H1 (cell line): ENCODE data around the gene UBAC1. TPM values are rescaled to one million over a fixed set of nuclear protein-coding genes. Genes with fewer than 3 reads are reported as not detected.

Source experiments
- CTCF ChIA-PET: fragments of 300-600 bp; sonication (Branson Sonifier 250); formaldehyde crosslinking; loops from one replicate; lab custom pipeline; 2021; ENCODE audit not compliant: partially characterized antibody; lab: Charles Lee
- POLR2A ChIA-PET: fragments of 300-600 bp; sonication (Branson Sonifier 250); formaldehyde crosslinking; loops from one replicate; lab custom pipeline; 2021; ENCODE audit warnings: inconsistent platforms; ENCODE audit not compliant: partially characterized antibody; lab: Charles Lee
- DNase-seq, 2 experiments: peaks; one replicate each; pipeline versions ENCODE4 v3.0.0 to v3.0.0-alpha.2; 2010 to 2022; ENCODE audit warnings: low spot score in 2 of 2, low read depth in 1 of 2, mixed read lengths in 1 of 2
- FAIRE-seq: peaks from 2 replicates; lab custom pipeline; 2011; peaks lifted over from hg19 to GRCh38; lab: Jason Lieb, UNC
- H2AFZ ChIP-seq: 2 replicates; pipeline ENCODE4 v1.8.1; 2012; ENCODE audit warnings: low read length, inconsistent platforms
- H2AK5ac ChIP-seq: 2 replicates; pipeline ENCODE4 v1.6.1; 2013; ENCODE audit warnings: low read depth, low read length
- H2BK120ac ChIP-seq: replicated peaks from 2 replicates; pipeline ENCODE3; 2013; ENCODE audit warnings: low read depth, low read length, inconsistent platforms
- H2BK12ac ChIP-seq: 2 replicates; pipeline ENCODE4 v1.6.1; 2013; ENCODE audit warnings: low read depth, low read length
- H2BK15ac ChIP-seq: 2 replicates; pipeline ENCODE4 v1.6.1; 2013; ENCODE audit warnings: low read length
- H2BK20ac ChIP-seq: 2 replicates; pipeline ENCODE4 v1.6.1; 2013; ENCODE audit warnings: low read length
- H2BK5ac ChIP-seq: 2 replicates; pipeline ENCODE4 v1.6.1; 2013; ENCODE audit warnings: low read depth, low read length
- H3K14ac ChIP-seq: 2 replicates; pipeline ENCODE4 v1.6.1; 2013; ENCODE audit warnings: inconsistent platforms; ENCODE audit not compliant: insufficient read length
- H3K18ac ChIP-seq: 2 replicates; pipeline ENCODE4 v1.6.1; 2013; ENCODE audit warnings: low read length; ENCODE audit errors: extremely low read depth
- H3K23ac ChIP-seq: 2 replicates; pipeline ENCODE4 v1.6.1; 2013; ENCODE audit warnings: inconsistent platforms; ENCODE audit not compliant: insufficient read length
- H3K23me2 ChIP-seq: 2 replicates; pipeline ENCODE4 v1.6.1; 2013; ENCODE audit warnings: low read depth, low read length
- H3K27ac ChIP-seq: 2 replicates; pipeline ENCODE4 v1.6.1; 2011; ENCODE audit warnings: low read depth, low read length, inconsistent platforms
- H3K27me3 ChIP-seq, 4 experiments: replicated peaks in 1 of 4; 1 replicate in 1 of 4; 2 replicates in 3 of 4; pipeline versions ENCODE4 v1.6.1 to v1.8.1; 2011 to 2013; ENCODE audit warnings: low read length in 3 of 4, mild to moderate bottlenecking in 3 of 4, inconsistent platforms in 2 of 4, mixed read lengths in 2 of 4, moderate library complexity in 1 of 4; ENCODE audit not compliant: control insufficient read depth in 3 of 4, insufficient read depth in 3 of 4; ENCODE audit errors: extremely low read depth in 1 of 4
- H3K36me3 ChIP-seq, 4 experiments: 2 replicates each; pipeline versions ENCODE4 v1.6.1 to v1.8.1; 2011 to 2013; ENCODE audit warnings: mild to moderate bottlenecking in 4 of 4, low read length in 3 of 4, moderate library complexity in 2 of 4, control low read depth in 1 of 4, inconsistent platforms in 1 of 4; ENCODE audit not compliant: insufficient read depth in 4 of 4, control insufficient read depth in 2 of 4
- H3K4ac ChIP-seq: replicated peaks from 2 replicates; pipeline ENCODE3; 2013; ENCODE audit warnings: low read length, low read depth, mixed read lengths, inconsistent platforms; ENCODE audit not compliant: insufficient read length
- H3K4me1 ChIP-seq, 4 experiments: replicated peaks in 1 of 4; 1 replicate in 1 of 4; 2 replicates in 3 of 4; pipeline versions ENCODE4 v1.6.1 to v1.8.1; 2011 to 2013; ENCODE audit warnings: low read length in 3 of 4, inconsistent platforms in 2 of 4, mixed read lengths in 1 of 4; ENCODE audit not compliant: insufficient read depth in 4 of 4, control insufficient read depth in 3 of 4
- H3K4me2 ChIP-seq, 2 experiments: 2 replicates each; pipeline versions ENCODE4 v1.6.1 to v1.8.1; 2011 to 2013; ENCODE audit warnings: low read depth in 2 of 2, low read length in 2 of 2, control low read depth in 1 of 2, inconsistent platforms in 1 of 2, mild to moderate bottlenecking in 1 of 2; ENCODE audit not compliant: insufficient read depth in 1 of 2
- H3K4me3 ChIP-seq, 4 experiments: fragments of 200-600, 300-600 bp in 1 of 4; sonication (generic), shearing (Covaris generic), sonication (Bioruptor Twin) in 1 of 4; 2 replicates each; pipeline versions ENCODE4 v1.5.1 to v1.8.1; 2011 to 2016; ENCODE audit warnings: low read length in 4 of 4, low read depth in 3 of 4, control low read depth in 2 of 4, inconsistent platforms in 2 of 4, mild to moderate bottlenecking in 2 of 4, mixed read lengths in 1 of 4, moderate library complexity in 1 of 4; ENCODE audit not compliant: insufficient read depth in 2 of 4; ENCODE audit errors: extremely low read depth in 1 of 4
- H3K56ac ChIP-seq: replicated peaks from 2 replicates; pipeline ENCODE3; 2013; ENCODE audit warnings: low read depth, mild to moderate bottlenecking, mixed read lengths, low read length, inconsistent platforms; ENCODE audit not compliant: insufficient read length
- H3K79me1 ChIP-seq: 2 replicates; pipeline ENCODE4 v1.6.1; 2013; ENCODE audit warnings: low read depth, low read length, control low read depth
- H3K79me2 ChIP-seq, 2 experiments: 2 replicates each; pipeline versions ENCODE4 v1.6.1 to v1.8.1; 2012 to 2013; ENCODE audit warnings: low read length in 2 of 2, mild to moderate bottlenecking in 2 of 2, inconsistent platforms in 1 of 2; ENCODE audit not compliant: insufficient read depth in 2 of 2, control insufficient read depth in 1 of 2
- H3K9ac ChIP-seq, 4 experiments: replicated peaks in 1 of 4; 1 replicate in 1 of 4; 2 replicates in 3 of 4; pipeline versions ENCODE4 v1.6.1 to v1.8.1; 2011 to 2013; ENCODE audit warnings: low read depth in 3 of 4, low read length in 3 of 4, control low read depth in 2 of 4, mild to moderate bottlenecking in 2 of 4, moderate library complexity in 2 of 4, inconsistent platforms in 1 of 4; ENCODE audit errors: extremely low read depth in 1 of 4
- H3K9me3 ChIP-seq, 2 experiments: 2 replicates each; pipeline versions ENCODE4 v1.6.1 to v1.8.1; 2012 to 2013; ENCODE audit warnings: mild to moderate bottlenecking in 2 of 2, moderate library complexity in 2 of 2, control low read depth in 1 of 2, inconsistent platforms in 1 of 2, low read depth in 1 of 2, low read length in 1 of 2, mixed read lengths in 1 of 2; ENCODE audit not compliant: insufficient read depth in 2 of 2
- H4K20me1 ChIP-seq, 2 experiments: replicated peaks in 1 of 2; 2 replicates each; pipeline versions ENCODE3 to v1.8.1; 2011 to 2013; ENCODE audit warnings: inconsistent platforms in 2 of 2, low read length in 2 of 2, mild to moderate bottlenecking in 1 of 2; ENCODE audit not compliant: insufficient read depth in 2 of 2, control insufficient read depth in 1 of 2
- H4K5ac ChIP-seq: 2 replicates; pipeline ENCODE4 v1.6.1; 2013; ENCODE audit warnings: low read length, low read depth, mixed read lengths, inconsistent platforms; ENCODE audit not compliant: insufficient read length
- H4K8ac ChIP-seq: 2 replicates; pipeline ENCODE4 v1.8.0; 2013; ENCODE audit warnings: mild to moderate bottlenecking, moderate library complexity, low read length, inconsistent platforms; ENCODE audit not compliant: insufficient read depth; ENCODE audit errors: extremely low read depth
- H4K91ac ChIP-seq: replicated peaks from 2 replicates; pipeline ENCODE3; 2013; ENCODE audit warnings: low read length, mixed read lengths, inconsistent platforms; ENCODE audit not compliant: insufficient read length
- CBX5 ChIP-seq: fragments of 300-800, 300-1000 bp; sonication (generic); IDR thresholded peaks from 2 replicates; pipeline ENCODE4 v1.7.1; 2016; ENCODE audit warnings: antibody characterized with exemption, low read length, low read depth
- CEBPB ChIP-seq: IDR thresholded peaks from 2 replicates; pipeline ENCODE4 v1.6.1; 2012; ENCODE audit warnings: low read depth, low read length
- CTCF ChIP-seq, 3 experiments: IDR thresholded peaks; 1 replicate in 2 of 3; 2 replicates in 1 of 3; pipeline versions ENCODE4 v1.5.1 to v1.6.1; 2011; ENCODE audit warnings: low read length in 3 of 3, mild to moderate bottlenecking in 3 of 3, inconsistent platforms in 2 of 3, low read depth in 1 of 3, moderate library complexity in 1 of 3; ENCODE audit not compliant: insufficient read depth in 1 of 3; ENCODE audit errors: control extremely low read depth in 1 of 3
- HDAC2 ChIP-seq, 2 experiments: fragments of 300-600 bp in 1 of 2; sonication (generic) in 1 of 2; IDR thresholded peaks; 2 replicates each; pipeline ENCODE4 v1.6.1; 2011 to 2012; ENCODE audit warnings: low read depth in 2 of 2, low read length in 2 of 2, mild to moderate bottlenecking in 2 of 2, moderate library complexity in 2 of 2, borderline replicate concordance in 1 of 2, inconsistent platforms in 1 of 2
- NRF1 ChIP-seq: IDR thresholded peaks from 2 replicates; pipeline ENCODE4 v1.6.1; 2011; ENCODE audit warnings: mild to moderate bottlenecking, low read depth, low read length, improper control_type of control experiment
- PHF8 ChIP-seq: fragments of 200-600 bp; sonication (generic); conservative IDR thresholded peaks from 2 replicates; pipeline ENCODE4 v1.7.1; 2012; ENCODE audit warnings: low read depth, mild to moderate bottlenecking, inconsistent platforms, low read length, moderate library complexity
- SAP30 ChIP-seq: fragments of 300-600 bp; sonication (generic); IDR thresholded peaks from 2 replicates; pipeline ENCODE4 v1.7.1; 2012; ENCODE audit warnings: low read length, moderate library complexity, mild to moderate bottlenecking, inconsistent platforms; ENCODE audit not compliant: insufficient read depth, insufficient replicate concordance
- SP2 ChIP-seq: IDR thresholded peaks from 2 replicates; pipeline ENCODE4 v1.6.1; 2012; ENCODE audit warnings: mild to moderate bottlenecking, low read length, inconsistent platforms
- SP4 ChIP-seq: IDR thresholded peaks from 2 replicates; pipeline ENCODE4 v1.6.1; 2012; ENCODE audit warnings: low read length, inconsistent platforms
- whole genome bisulfite sequencing, 2 experiments: shearing (Covaris generic) in 1 of 2; methylation state at CpG; one replicate each; pipeline versions ENCODE4 v1.1.6 to v1.1.7; 2013 to 2015; ENCODE audit warnings: low lambda C conversion rate in 2 of 2, mixed read lengths in 2 of 2, inconsistent platforms in 1 of 2, low coverage in 1 of 2, missing lambda C conversion rate in 1 of 2; ENCODE audit not compliant: insufficient replicate concordance in 2 of 2, insufficient coverage in 1 of 2, insufficient read length in 1 of 2; ENCODE audit errors: extremely low coverage in 1 of 2, missing lambda C conversion rate in 1 of 2; 5-methylcytosine and 5-hydroxymethylcytosine counted together
- polyA plus RNA-seq, 7 experiments: library from polyadenylated mRNA; depleted of rRNA in 3 of 7; stranded (reverse) in 5 of 7; unstranded in 2 of 7; fragments of >200 nt in 5 of 7; fragments of 200-250 nt in 2 of 7; gene quantifications; 1 replicate in 5 of 7; 2 replicates in 1 of 7; 4 replicates in 1 of 7; pipeline versions ENCODE4 v1.2.1 to v1.2.3, GENCODE V29; 2011 to 2013; ENCODE audit warnings: missing spikeins in 2 of 7, mixed read lengths in 2 of 7
- total RNA-seq: library from RNA; stranded (reverse); fragmentation: NEBNext Ultra II Directional; extraction: Animal tissue kit (Norgen Biotek cat#: 25700); gene quantifications from 2 replicates; pipeline ENCODE4 v1.2.1, GENCODE V29; 2021

The UBAC1 gene
- total and polyA plus RNA-seq, 2 of the 8 experiments (the other 6 are each of a cell fraction or from before 2014, with no cell fraction given), result 59.3 to 85.2 TPM

DNA sequence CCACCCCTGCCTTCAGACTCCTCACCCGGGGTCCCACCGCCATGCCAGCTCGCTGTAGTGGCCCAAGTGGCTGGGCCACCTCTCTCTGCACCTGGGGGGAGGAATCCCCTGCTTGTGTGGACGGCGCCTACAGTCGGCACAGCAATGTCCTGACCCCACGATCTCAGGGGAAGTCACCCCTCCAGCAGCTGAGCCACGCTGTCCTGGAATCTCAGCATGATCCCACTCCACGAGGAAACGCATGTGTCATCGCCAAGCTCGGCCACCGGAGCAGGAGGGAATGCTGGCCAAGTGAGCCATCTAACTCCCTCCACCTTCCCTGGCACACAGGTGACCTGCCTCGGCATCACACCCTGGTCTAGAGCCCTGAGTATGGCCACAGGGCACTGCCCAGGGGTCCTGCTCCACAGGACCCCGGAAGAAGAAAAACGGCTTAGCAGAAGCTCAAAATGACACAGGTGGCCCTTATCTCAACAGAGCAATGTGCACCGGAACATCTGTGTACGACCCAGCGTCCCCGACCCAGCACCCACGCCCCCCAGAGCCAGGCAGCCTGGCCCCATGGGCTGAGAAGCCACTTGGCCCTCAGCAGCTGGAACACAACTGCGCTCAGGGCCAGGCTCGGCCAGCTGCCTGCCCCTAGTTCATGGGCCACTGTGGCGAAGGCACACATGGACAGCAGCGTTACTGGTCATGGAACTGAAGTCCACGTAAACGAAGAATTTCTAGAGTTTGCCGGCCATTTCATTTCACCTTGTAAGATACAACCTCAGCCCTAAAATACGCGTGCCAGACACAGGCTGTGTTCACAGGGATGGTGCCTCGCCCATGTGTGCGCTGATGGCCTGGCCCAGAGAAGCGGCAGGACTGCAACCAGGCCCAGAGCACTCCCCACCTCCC is 30.5 kb downstream of the UBAC1 start:
- Histone ChIP-seq H3K27ac (no peak overlapping the region), H3K9ac (no peak overlapping the region; a peak in 1 of 7 replicates), H2AFZ (no peak overlapping the region), H4K20me1 (peaks cover 2 to 20% of the 10 kb centered on the region in 2 experiments), H3K9me3 (no peaks in the 10 kb centered on the region), H2AK5ac (no peak overlapping the region), H3K79me1 (peaks cover 6% of the 10 kb centered on the region; the same call in 1 of the 2 replicates), H3K4ac (no peak overlapping the region), H4K91ac (no peak overlapping the region), H3K14ac (no peak overlapping the region), H3K4me3 (no peak overlapping the region), H2BK5ac (no peak overlapping the region; the same call in 1 of the 2 replicates), H2BK15ac (no peak overlapping the region), H2BK120ac (no peak overlapping the region), H2BK20ac (no peak overlapping the region), H3K4me1 (no peaks in the 10 kb centered on the region), H3K27me3 (no peaks in the 10 kb centered on the region), H3K4me2 (no peak overlapping the region), H3K23me2 (no peaks in the 10 kb centered on the region), H4K5ac (no peak overlapping the region), H3K18ac (no peak overlapping the region), H3K36me3 (peaks cover 3 to 14% (median 7%) of the 10 kb centered on the region in 4 experiments; a peak in 5 of 8 replicates), H3K56ac (no peak overlapping the region), H3K79me2 (no peaks in the 10 kb centered on the region), H3K23ac (no peak overlapping the region), H4K8ac (no peak overlapping the region), H2BK12ac (no peak overlapping the region)
- POLR2A ChIA-PET, result no interaction called here
- DNase-seq (no peak), FAIRE-seq (no peak)
- CTCF ChIA-PET, result interaction anchor here (0.8 to 1.7 kb wide), 3 partner anchors 37 to 67 kb away, joined by 3 to 5 read pairs (median 3); no protein-coding TSS in a partner anchor
- WGBS, 2 experiments, result 94% methylated on average over 32 of the region's 33 CpGs; no CpG with 5 or more reads in 1 of the 2 experiments
- TF ChIP-seq CEBPB (no peak), CTCF (IDR thresholded peaks at IDR 0.05; ENCODE audit: control extremely low read depth in 1 of 3, insufficient read depth in 1 of 3, low read depth in 1 of 3, low read length in 3 of 3) (no peak), NRF1 (no peak), SP2 (no peak), CBX5 (no peak), SAP30 (no peak), HDAC2 (IDR thresholded peaks at IDR 0.05; ENCODE audit: borderline replicate concordance in 1 of 2, low read depth in 2 of 2, low read length in 2 of 2) (no peak), SP4 (no peak), PHF8 (no peak)
